GM19023 (cell line): Measurements from ENCODE around the gene ZNF212.

Experiments
- ATAC-seq: cut with Tn5 transposase; IDR thresholded peaks from one replicate; pipeline ENCODE4 v1.9.1; 2021; ENCODE audit warnings: mild to moderate bottlenecking, moderate library complexity; ENCODE audit not compliant: unreplicated experiment

The ZNF212 gene

GRCh38 chr7:149284343-149284742, 44.9 kb downstream of the ZNF212 start:
- no peak for ATAC-seq

DNA sequence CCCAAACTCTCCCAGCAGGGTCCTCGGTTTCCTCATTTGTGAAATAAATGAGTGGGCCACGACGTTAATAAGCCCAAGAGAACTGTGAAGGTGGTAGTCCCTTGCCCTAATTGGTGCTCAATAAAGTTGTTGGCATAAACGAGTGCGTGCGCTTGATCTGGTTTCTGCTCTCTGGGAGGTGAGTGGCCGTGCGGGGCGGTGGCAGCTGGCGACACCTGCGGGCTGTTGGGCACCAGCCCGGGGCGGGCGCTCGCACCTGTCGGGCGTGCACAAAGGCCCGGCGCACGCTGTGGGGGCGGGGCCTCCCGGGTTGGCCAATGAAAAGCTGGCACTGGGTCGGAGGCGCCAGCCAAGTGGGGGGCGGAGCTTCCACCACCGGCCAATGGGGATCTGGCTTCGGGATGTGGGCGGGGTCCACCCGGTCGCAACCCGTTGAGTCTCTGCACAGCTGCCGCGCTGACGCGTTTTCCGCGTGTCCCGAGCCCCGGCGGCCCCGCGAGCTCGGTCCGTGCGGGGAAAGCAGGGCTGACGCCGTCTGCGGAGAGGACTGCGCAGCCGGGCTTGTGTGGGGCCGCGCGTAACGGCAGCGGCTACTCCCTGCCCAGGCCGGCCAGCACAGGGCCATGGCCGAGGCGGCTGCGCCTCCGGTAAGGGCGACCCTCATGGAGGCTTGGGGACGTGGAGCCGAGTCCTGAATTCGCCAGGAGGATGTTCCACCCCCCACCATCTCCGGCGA, 45.6 kb downstream of the ZNF212 start:
- ATAC-seq: peak; percentile 97

GRCh38 chr7:149285603-149286002, 46.2 kb downstream of the ZNF212 start:
- ATAC-seq: no peak

DNA sequence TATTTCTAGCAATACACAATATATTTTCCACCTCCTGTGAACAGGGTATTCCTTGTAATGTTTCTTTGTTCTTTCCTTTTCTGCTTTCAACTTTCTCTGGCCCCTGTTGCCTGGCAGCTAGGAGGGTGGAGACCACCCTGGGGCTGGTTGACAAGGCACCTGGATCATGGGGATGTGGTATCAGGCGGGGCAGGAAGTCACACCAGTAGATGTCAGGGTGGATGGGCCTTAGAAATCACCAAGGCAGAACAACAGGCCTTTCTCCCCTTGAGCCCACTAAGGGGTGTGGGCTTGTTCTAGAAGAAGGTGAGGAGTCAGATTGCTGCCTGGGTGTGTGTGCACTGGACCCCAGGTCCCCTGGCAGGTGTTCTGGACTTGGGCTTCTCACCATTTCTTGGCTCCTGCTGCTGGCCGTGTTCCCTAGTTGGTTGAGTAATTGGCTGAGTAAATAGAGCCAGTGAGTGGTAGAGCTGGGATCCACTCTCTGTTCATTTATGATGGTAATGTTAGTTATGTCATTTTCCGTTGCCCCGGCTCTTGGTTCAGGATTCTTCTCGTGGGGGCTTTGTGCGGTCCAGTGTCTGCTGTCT, 47.5 kb downstream of the ZNF212 start:
- no peak for ATAC-seq

GRCh38 chr7:149287622-149288021, 48.2 kb downstream of the ZNF212 start:
- ATAC-seq: no peak

DNA sequence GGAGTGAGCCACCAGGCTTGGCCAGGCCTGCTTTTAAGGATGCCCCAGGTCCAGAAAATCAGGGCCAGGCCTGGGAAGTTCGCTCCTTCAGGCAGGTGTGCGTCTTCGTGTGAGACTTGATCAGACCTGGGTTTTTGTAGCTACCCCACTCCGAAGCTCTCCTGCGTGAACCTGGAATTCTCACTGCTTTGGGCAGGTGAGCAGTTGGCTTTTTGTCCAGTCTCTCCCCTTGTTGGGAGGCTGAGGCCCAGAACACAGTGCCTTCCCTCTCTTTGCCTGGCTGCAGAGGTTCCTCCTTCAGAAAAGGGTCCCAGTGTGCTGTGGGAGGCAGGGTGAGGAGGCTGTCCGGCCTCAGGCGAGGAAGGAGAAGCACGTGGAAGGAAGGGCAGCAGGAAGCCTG, 49.8 kb downstream of the ZNF212 start:
- ATAC-seq: no peak

DNA sequence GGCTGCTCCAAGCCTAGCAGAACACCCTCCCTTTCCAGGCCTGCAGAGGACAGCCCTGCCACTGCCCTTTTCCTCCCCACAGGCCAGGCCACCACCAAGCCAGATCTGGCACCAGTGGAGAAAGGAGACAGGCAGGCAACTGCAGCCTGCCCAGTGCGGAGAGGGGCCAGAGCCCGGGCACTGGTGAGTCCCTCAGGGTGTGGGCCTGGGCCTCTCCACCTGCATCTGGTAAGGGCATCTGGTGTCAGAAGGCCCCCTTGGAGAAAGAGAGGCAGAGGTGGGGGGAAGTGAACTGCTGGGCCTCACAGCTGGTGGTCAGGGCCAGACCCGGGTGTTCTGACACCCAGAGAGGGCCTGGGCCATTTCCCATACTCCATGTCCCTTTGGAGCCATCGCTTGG, 50.4 kb downstream of the ZNF212 start:
- no peak for ATAC-seq

DNA sequence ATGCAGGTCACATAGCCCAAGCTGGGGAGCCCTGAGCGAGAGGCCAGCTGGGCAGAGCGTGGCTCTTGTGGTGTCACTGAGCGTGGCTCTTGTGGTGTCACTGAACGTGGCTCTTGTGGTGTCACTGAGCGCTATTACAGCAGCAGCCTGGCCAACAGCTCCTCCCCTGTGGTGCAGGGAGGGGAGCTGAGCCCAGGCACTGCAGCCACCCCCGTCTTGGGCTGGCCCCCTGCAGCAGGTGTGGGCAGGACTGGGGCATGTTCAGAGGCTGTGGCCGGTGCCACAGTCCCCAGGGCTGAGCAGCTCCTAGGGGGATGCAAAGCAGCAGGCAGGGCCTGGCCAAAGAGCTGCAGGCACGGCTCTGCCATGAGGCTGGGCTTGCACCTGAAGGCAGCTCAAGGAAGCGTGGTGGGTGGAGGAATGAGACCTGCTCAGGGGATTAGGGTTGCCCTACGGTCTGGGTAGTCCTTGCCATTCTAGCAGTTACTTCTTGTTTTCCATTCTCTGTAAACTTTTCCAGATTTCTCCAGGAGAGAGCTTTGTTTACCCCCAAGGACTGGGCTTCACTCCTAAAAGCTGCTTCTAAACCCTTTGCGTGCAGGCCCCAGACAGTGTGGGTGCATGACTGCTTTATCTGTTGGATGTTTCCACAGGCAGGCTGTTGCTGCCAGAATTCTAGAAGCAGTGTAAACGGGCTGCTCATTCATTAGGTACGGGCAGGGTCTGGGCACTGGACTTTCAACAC, 51.8 kb downstream of the ZNF212 start:
- ATAC-seq: no peak

- no peak for ATAC-seq
Measured at GRCh38 chr7:149291781-149292461, 52.5 kb downstream of the ZNF212 start.

DNA sequence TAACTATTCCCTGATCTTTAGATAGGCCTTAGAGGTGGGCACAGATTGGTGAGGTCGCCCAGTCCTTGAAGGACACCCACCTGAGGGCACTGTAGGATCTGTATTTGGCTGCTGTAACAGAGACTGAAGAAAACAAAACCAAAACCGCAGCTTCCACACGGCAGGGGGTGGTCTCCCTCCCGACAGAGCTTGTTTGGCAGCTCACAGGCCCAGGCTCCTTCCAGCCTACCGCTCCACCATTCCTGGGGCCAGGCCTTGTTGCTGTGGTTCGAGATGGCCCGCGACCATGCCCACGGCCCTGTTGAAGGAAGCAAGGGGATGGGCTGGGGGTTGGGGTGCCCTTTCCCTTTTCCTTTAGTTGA, 53.0 kb downstream of the ZNF212 start:
- ATAC-seq: no peak

DNA sequence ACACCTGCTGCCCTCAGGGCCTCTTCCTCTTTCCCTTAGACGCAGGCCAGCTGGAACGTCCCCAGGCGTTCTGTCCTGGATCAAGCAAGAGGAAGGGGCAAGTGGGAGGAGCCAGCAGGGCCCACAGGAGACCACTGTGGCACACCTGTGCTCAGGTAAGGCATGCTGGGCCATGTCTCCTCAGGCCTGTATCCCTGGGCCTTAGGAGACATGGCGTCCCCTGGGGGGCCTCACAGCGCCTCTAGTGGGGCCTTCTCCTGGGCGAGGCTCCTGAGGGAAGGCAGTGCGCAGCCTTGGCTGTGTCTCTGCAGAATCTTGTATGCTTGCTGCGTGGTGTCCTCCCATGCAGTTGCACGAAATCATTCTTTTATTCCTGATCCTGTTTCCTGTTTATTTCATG, 53.9 kb downstream of the ZNF212 start:
- no peak for ATAC-seq

DNA sequence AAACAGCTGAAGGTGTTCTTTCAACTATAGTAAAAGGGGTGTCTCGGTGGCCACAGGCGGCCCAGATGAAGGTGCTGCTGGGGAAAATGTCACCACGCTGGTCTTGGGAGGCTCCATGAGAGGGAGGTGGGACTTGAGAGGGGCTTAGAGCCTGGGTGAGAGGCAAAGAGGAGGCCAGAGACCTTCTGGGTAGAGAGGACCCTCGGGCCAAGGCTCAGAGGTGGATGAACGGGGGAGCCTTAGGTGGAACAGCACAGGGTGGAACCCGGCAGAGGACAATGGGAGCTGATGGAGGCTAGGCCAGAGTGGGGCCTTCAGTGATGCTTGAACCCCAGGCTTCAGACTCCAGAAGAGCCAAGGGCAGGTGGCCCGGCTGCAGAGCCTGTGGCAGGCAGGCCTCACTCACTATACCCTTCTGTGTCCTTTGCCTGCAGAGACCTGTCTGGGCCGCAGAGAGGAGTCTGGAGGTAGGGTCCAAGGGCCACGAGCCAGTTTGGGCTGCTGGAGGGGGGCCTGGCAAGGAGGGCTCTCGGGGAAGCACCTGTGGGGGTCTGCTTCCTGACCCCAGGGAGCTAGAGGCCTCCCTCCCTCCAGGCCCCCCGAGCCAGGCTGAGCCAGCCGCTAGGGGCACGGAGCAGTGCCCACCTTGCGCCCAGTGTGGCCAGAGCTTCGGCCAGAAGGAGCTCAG, 54.6 kb downstream of the ZNF212 start:
- ATAC-seq: no peak

GRCh38 chr7:149294634-149295480, 55.4 kb downstream of the ZNF212 start:
- ATAC-seq: no peak

DNA sequence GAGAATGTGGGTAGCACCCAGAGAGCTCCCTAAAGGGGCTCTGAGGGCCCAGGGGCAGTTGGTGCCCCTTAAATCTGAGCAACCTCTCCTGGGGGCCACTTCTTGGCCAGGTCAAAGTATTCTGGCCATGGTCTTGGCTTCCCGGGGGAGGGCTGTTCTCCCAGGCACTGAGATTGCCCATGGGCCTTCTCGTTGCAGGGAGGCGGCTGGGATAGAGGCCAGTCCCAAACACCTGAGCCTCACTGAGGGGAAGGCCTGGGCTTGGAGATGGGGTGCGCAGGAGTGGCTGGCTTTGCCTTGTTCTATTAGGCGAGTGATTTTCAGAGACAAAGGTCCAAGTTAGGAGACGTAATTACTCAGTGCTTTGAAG, 56.0 kb downstream of the ZNF212 start:
- no peak for ATAC-seq

- ATAC-seq: no peak
Measured at GRCh38 chr7:149296368-149296767, 56.9 kb downstream of the ZNF212 start.

- ATAC-seq: no peak
Measured at GRCh38 chr7:149297034-149297755, 57.7 kb downstream of the ZNF212 start.

DNA sequence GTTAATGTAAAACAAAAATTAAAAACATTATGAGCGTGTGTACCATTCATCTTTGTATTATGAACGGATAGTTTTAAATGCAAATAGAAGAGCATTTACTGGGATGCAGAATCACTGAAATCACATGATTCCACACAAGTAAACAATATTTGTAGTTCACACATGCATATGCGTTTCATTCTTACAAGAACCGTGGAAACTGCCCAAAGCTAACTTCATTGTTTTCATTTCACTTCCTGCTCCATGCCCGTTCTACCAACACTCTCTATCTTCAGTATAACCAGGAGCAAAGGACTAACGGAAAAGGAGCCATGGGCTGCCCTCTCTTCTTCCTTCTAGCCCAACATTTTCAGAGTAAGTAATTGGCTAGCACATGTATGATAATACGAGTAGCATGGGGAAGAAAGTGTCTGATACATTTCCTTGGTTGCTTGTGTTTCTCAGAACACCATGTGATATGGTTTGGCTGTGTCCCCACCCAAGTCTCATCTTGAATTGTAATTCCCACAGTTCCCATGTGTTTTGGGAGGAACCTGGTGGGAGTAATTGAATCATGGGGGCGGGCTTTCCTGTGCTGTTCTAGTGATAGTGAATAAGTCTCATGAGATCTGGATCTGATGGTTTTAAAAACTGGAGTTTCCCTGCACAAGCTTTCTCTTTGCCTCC, 61.3 kb downstream of the ZNF212 start:
- ATAC-seq: no peak

- no peak for ATAC-seq
Measured at GRCh38 chr7:149302222-149302621, 62.8 kb downstream of the ZNF212 start.

DNA sequence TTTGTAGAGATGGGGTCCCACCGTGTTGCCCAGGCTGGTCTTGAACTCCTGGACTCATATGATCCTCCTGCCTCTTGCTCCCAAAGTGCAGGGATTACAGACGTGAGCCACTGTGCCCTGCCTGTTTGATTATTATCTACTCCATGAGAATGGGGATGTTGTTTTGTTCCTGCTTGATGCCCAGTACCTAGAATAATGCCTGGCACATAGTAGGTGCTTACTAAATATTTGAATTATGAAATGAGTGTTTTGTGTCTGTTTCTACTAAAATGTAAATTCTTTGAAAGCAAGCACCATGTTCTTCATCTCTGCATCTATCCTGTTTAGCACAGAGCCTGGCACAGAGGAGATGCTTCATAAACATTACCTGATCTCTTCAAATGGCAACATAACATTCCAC, 63.4 kb downstream of the ZNF212 start:
- no peak for ATAC-seq
